Middle frontal gyrus (tissue), 1 donor: Measurements from ENCODE around the gene CHSY1.
"Not testable (repeated sequence)": the region's sequence is repeated elsewhere in the genome, so short reads cannot be mapped to it uniquely, and the experiment has no call there.

ENCODE experiments used
- DNase-seq: peaks from one replicate; pipeline ENCODE4 v3.0.0-alpha.2; 2015; ENCODE audit warnings: low spot score; ENCODE audit errors: extremely low spot score

The CHSY1 gene

GRCh38 chr15:101246391-101246790, 5.5 kb downstream of the CHSY1 start:
- no peak for DNase-seq

- DNase-seq, result no peak
These were observed 6.8 kb downstream of the CHSY1 start for GRCh38 chr15:101244889-101245668.

GRCh38 chr15:101244036-101244781, 7.6 kb downstream of the CHSY1 start:
- DNase-seq, result no peak

GRCh38 chr15:101243420-101243819, 8.4 kb downstream of the CHSY1 start:
- DNase-seq, result no peak

GRCh38 chr15:101242999-101243336, 8.9 kb downstream of the CHSY1 start:
- DNase-seq, result no peak

GRCh38 chr15:101242160-101242998, 9.5 kb downstream of the CHSY1 start:
- DNase-seq, result no peak

- DNase-seq, result no peak
These were observed 11.5 kb downstream of the CHSY1 start for GRCh38 chr15:101240358-101240757.

GRCh38 chr15:101239724-101240136, 12.1 kb downstream of the CHSY1 start:
- no peak for DNase-seq

- DNase-seq, result no peak
These were observed 14.6 kb downstream of the CHSY1 start for GRCh38 chr15:101237251-101237650.

GRCh38 chr15:101233651-101234280, 18.1 kb downstream of the CHSY1 start:
- no peak for DNase-seq

GRCh38 chr15:101232677-101233076, 19.2 kb downstream of the CHSY1 start:
- DNase-seq, result no peak

GRCh38 chr15:101228313-101228712, 23.5 kb downstream of the CHSY1 start:
- no peak for DNase-seq

- no peak for DNase-seq
These were observed 26.2 kb downstream of the CHSY1 start for GRCh38 chr15:101225658-101226057.

GRCh38 chr15:101221902-101222301, 29.9 kb downstream of the CHSY1 start:
- DNase-seq, result no peak

- DNase-seq, result no peak
These were observed 31.8 kb downstream of the CHSY1 start for GRCh38 chr15:101220060-101220459.

- DNase-seq, result no peak
These were observed 32.4 kb downstream of the CHSY1 start for GRCh38 chr15:101219441-101219840.

GRCh38 chr15:101217446-101217845, 34.4 kb downstream of the CHSY1 start:
- DNase-seq, result no peak

- DNase-seq, result no peak
These were observed 35.7 kb downstream of the CHSY1 start for GRCh38 chr15:101216100-101216499.

- no peak for DNase-seq
These were observed 36.2 kb downstream of the CHSY1 start for GRCh38 chr15:101215681-101216080.

- not testable (repeated sequence) for DNase-seq
These were observed 37.3 kb downstream of the CHSY1 start for GRCh38 chr15:101214435-101215097.

GRCh38 chr15:101213570-101213969, 38.3 kb downstream of the CHSY1 start:
- DNase-seq, result no peak
